Prostate gland (tissue), 2 donors: ENCODE results near the gene HCAR2.

Experiments
- POLR2A ChIP-seq: fragments of 450-650 bp; IDR thresholded peaks from one replicate; pipeline ENCODE4 v1.6.1; 2016; ENCODE audit warnings: antibody characterized with exemption, mild to moderate bottlenecking
- POLR2AphosphoS5 ChIP-seq: sonication (generic); formaldehyde crosslinking; IDR thresholded peaks from one replicate; pipeline ENCODE4 v1.6.1; 2017; ENCODE audit warnings: antibody characterized with exemption
- TF ChIP-seq, protein P1 (sequence below), 4 experiments: fragments of 200-600 bp in 2 of 4; fragments of 450-650 bp in 2 of 4; sonication (generic) in 2 of 4; IDR thresholded peaks; 1 replicate in 3 of 4; 2 replicates in 1 of 4; pipeline ENCODE4 v1.5.1; 2016 to 2019; ENCODE audit warnings: antibody characterized with exemption in 4 of 4, mild to moderate bottlenecking in 2 of 4, moderate library complexity in 2 of 4

DNA sequence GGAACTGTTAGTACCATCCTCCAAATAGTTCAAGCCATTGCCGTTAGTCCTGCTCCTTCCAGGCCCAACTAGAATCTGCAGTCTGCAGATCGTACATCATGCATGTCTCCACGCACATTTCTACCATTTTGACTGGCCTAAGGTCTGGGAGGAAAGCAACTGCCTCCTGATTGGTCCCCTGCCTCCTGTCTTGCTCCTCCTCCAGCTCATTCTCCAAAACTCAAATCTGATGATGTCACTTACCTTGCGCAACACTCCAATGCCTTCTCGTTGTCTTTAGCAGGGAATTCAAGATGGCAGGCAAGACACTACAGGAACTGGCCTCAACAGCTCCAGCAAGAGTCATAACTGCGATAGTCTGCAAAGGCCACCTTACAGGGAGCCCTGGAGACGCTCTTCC lies 37.2 kb upstream of the HCAR2 start:
- TF ChIP-seq POLR2AphosphoS5, result no peak
- no peak for TF ChIP-seq POLR2A
- TF ChIP-seq, protein P1, sequence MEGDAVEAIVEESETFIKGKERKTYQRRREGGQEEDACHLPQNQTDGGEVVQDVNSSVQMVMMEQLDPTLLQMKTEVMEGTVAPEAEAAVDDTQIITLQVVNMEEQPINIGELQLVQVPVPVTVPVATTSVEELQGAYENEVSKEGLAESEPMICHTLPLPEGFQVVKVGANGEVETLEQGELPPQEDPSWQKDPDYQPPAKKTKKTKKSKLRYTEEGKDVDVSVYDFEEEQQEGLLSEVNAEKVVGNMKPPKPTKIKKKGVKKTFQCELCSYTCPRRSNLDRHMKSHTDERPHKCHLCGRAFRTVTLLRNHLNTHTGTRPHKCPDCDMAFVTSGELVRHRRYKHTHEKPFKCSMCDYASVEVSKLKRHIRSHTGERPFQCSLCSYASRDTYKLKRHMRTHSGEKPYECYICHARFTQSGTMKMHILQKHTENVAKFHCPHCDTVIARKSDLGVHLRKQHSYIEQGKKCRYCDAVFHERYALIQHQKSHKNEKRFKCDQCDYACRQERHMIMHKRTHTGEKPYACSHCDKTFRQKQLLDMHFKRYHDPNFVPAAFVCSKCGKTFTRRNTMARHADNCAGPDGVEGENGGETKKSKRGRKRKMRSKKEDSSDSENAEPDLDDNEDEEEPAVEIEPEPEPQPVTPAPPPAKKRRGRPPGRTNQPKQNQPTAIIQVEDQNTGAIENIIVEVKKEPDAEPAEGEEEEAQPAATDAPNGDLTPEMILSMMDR (IDR thresholded peaks at IDR 0.05), result no peak
